ENCODE results near the gene PRRG1. TPM values are rescaled to one million over a fixed set of nuclear protein-coding genes. Genes with fewer than 3 reads are reported as not detected.
"Not testable (repeated sequence)": the region's sequence is repeated elsewhere in the genome, so short reads cannot be mapped to it uniquely, and the experiment has no call there.

PRRG1 gene
- total RNA-seq, 1 experiment from 2014 or later = 8.6 TPM

- Histone ChIP-seq H3K9me3 (ENCODE audit: control insufficient read depth, insufficient read depth, low read depth, low read length) (no peaks in the 10 kb centered on the region), H3K27me3 (ENCODE audit: control insufficient read depth, insufficient read depth, low read length) (no peaks in the 10 kb centered on the region), H3K4me3 (ENCODE audit: low read depth in 2 of 2, low read length in 2 of 2) (no peak overlapping the region), H3K4me1 (ENCODE audit: control insufficient read depth, insufficient read depth, low read length) (no peaks in the 10 kb centered on the region), H3K36me3 (ENCODE audit: control insufficient read depth, insufficient read depth, low read length) (no peaks in the 10 kb centered on the region), H3K27ac (ENCODE audit: low read length) (no peak overlapping the region)
- ATAC-seq (no peak), DNase-seq (ENCODE audit: low read depth, low spot score) (no peak)
- TF ChIP-seq REST (IDR thresholded peaks at IDR 0.05; ENCODE audit: insufficient read depth in 1 of 2, low read depth in 2 of 2, low read length in 1 of 2) (no peak), POLR2AphosphoS5 (IDR thresholded peaks at IDR 0.05; ENCODE audit: low read depth, low read length) (no peak), TCF7L2 (IDR thresholded peaks at IDR 0.05; ENCODE audit: low read depth, low read length) (no peak), CTCF (IDR thresholded peaks at IDR 0.05) (no peak), SIN3A (IDR thresholded peaks at IDR 0.05; ENCODE audit: borderline replicate concordance, insufficient read depth, low read depth, low read length) (no peak)
- CTCF ChIA-PET = no interaction called here
- in situ Hi-C loops (cut with HindIII; ENCODE audit: low pct_unique_long_range_greater_than_20kb, low sequenced_read_pairs) (no loop called here), intact Hi-C loops (cut with micrococcal nuclease; ENCODE audit: unreplicated experiment) (no loop called here)
- POLR2A ChIA-PET = no interaction called here
- BruUV-seq (replicated peaks) = no TSS peak
Observed at GRCh38 chrX:37476571-37477170, 127.5 kb downstream of the PRRG1 start.

- H3K27me3 ChIP-seq (ENCODE audit: control insufficient read depth, insufficient read depth, low read length); BruUV-seq (replicated peaks); DNase-seq (ENCODE audit: low read depth, low spot score); CTCF ChIA-PET; H3K4me1 ChIP-seq (ENCODE audit: control insufficient read depth, insufficient read depth, low read length); H3K4me3 ChIP-seq (ENCODE audit: low read depth in 2 of 2, low read length in 2 of 2); in situ Hi-C loops (cut with HindIII; ENCODE audit: low pct_unique_long_range_greater_than_20kb, low sequenced_read_pairs); H3K9me3 ChIP-seq (ENCODE audit: control insufficient read depth, insufficient read depth, low read depth, low read length); H3K27ac ChIP-seq (ENCODE audit: low read length); intact Hi-C loops (cut with micrococcal nuclease; ENCODE audit: unreplicated experiment); POLR2A ChIA-PET; ATAC-seq; H3K36me3 ChIP-seq (ENCODE audit: control insufficient read depth, insufficient read depth, low read length): not testable (repeated sequence)
Observed at GRCh38 chrX:37484335-37484734, 135.2 kb downstream of the PRRG1 start.

GRCh38 chrX:37485429-37485828 is 136.3 kb downstream of the PRRG1 start:
- ATAC-seq (no peak), DNase-seq (ENCODE audit: low read depth, low spot score) (no peak)
- Histone ChIP-seq H3K27me3 (ENCODE audit: control insufficient read depth, insufficient read depth, low read length) (no peaks in the 10 kb centered on the region), H3K9me3 (ENCODE audit: control insufficient read depth, insufficient read depth, low read depth, low read length) (no peaks in the 10 kb centered on the region), H3K27ac (ENCODE audit: low read length) (no peak overlapping the region), H3K4me3 (ENCODE audit: low read depth in 2 of 2, low read length in 2 of 2) (no peak overlapping the region), H3K36me3 (ENCODE audit: control insufficient read depth, insufficient read depth, low read length) (no peaks in the 10 kb centered on the region), H3K4me1 (ENCODE audit: control insufficient read depth, insufficient read depth, low read length) (no peaks in the 10 kb centered on the region)
- POLR2A ChIA-PET = no interaction called here
- BruUV-seq (replicated peaks) = no TSS peak
- intact Hi-C loops (cut with micrococcal nuclease; ENCODE audit: unreplicated experiment) = no loop called here
- in situ Hi-C loops (cut with HindIII; ENCODE audit: low pct_unique_long_range_greater_than_20kb, low sequenced_read_pairs) = no loop called here
- TF ChIP-seq TCF7L2 (IDR thresholded peaks at IDR 0.05; ENCODE audit: low read depth, low read length) (no peak), CTCF (IDR thresholded peaks at IDR 0.05) (no peak), POLR2AphosphoS5 (IDR thresholded peaks at IDR 0.05; ENCODE audit: low read depth, low read length) (no peak), SIN3A (IDR thresholded peaks at IDR 0.05; ENCODE audit: borderline replicate concordance, insufficient read depth, low read depth, low read length) (no peak), REST (IDR thresholded peaks at IDR 0.05; ENCODE audit: insufficient read depth in 1 of 2, low read depth in 2 of 2, low read length in 1 of 2) (no peak)
- CTCF ChIA-PET = no interaction called here
